GM13977 (cell line): Measurements from ENCODE around the gene SUOX.
"Not testable (repeated sequence)": the region's sequence is repeated elsewhere in the genome, so short reads cannot be mapped to it uniquely, and the experiment has no call there.

Experiments
- DNase-seq: peaks from one replicate; pipeline ENCODE4 v3.0.0; 2012; ENCODE audit warnings: low spot score
- CTCF ChIP-seq: IDR thresholded peaks from 2 replicates; pipeline ENCODE4 v1.5.1; 2012; ENCODE audit warnings: mild to moderate bottlenecking, control low read depth; ENCODE audit not compliant: insufficient read depth; ENCODE audit errors: extremely low read depth, missing control alignments
- in situ Hi-C: fragments of 300-500 bp; cut with MboI; formaldehyde crosslinking; loops from one replicate; pipeline ENCODE4 v1.12.0; 2022; ENCODE audit warnings: low sequenced_read_pairs, low pct_unique_long_range_greater_than_20kb, mixed read lengths, inconsistent platforms; ENCODE audit not compliant: unreplicated experiment

Gene SUOX

DNA sequence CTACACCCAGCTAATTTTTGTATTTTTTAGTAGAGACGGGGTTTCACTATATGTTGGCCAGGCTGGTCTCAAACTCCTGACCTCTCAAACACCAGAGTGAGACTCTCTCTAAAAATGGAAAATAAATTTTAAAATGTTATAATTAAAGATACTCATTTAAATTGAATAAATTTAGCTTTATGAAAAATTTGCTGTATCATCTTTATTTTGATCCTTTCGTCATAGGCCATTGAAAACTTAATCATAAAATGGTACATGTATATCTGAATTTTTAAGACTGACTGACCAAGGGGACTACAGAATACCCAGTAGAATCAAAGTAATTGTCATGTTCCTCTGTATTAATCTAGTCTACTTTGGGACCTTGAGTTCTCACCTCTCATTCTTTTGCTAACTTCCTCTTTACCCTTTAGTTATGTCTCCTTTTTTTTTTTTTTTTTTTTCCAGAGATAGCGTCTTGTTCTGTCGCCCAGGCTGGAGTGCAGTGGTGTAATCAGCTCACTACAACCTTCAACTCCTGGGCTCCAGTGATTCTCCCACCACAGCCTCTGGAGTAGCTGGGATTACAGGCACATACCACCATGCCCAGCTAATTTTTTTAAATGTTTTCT lies 13.7 kb upstream of the SUOX start:
- TF ChIP-seq CTCF, result no peak
- DNase-seq, result no peak
- in situ Hi-C loops, result no loop called here

GRCh38 chr12:55984861-55985260 lies 12.2 kb upstream of the SUOX start:
- in situ Hi-C loops, result no loop called here
- DNase-seq, result no peak
- TF ChIP-seq CTCF, result no peak

- no peak for TF ChIP-seq CTCF
- DNase-seq, result no peak
- in situ Hi-C loops, result no loop called here
Observed at GRCh38 chr12:55985341-55985740, 11.7 kb upstream of the SUOX start.

DNA sequence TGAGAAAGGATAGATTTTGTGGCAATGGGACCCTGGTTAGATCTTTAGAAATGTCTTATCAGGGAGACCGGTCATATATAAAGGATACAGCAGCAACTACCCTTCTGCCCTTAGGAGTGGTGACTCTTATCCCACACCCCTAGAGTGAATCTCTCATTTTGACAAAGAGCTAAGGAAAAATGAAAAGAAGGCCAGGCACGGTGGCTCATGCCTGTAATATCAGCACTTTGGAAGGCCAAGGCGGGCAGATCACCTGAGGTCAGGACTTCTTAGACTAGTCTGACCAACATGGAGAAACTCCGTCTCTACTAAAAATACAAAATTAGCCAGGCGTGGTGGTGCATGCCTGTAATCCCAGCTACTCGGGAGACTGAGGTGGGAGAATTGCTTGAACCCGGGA lies 11.1 kb upstream of the SUOX start:
- in situ Hi-C loops, DNase-seq: not testable (repeated sequence)

DNA sequence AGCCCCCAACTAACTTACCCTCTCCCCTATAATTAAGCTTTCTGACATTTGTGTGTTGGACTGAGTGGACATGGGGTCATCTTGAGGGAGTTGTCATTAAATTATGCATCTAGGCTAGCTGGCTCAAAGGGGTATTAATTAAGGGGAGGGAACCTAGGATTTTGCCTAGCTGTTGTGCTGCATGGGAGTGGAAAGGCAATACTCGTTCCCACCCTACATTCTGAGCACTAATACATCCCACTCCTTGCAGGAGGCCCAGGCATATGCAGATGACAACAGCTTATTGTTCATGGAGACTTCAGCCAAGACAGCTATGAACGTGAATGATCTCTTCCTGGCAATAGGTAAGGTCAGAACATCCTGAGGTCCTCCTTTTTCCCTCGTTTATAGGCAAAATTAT lies 6.0 kb upstream of the SUOX start:
- no peak for TF ChIP-seq CTCF
- no peak for DNase-seq
- in situ Hi-C loops, result no loop called here

DNA sequence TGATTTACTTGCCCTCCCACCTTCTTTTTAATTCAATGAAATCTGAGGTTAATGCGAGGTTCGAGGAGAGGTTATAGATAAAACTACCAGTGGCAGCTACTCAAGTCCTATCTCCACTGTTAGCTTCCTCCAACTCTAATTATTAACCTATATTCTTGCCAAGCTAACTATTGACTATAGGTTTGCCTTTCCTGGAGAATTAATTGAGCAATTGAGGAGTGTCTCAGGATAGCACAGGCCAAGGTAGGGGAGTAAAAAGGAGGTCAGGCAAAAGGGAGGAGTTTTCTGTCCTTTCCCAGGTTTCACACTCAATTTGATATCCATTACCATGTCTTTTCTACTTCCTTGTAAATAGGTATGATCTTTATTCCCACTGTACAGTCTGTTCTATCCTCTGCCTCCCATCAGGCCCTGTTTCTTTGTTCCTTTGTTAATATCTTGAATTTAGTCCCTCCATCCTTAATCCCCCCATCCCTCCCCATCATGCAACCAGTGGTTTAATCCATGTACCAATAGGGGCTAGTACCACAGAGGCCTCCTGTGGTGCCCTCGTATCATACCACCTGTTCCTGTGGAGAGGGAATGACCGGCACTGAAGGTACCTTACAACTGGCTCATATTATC lies 3.7 kb upstream of the SUOX start:
- DNase-seq, result no peak
- in situ Hi-C loops, result no loop called here
- TF ChIP-seq CTCF, result no peak

GRCh38 chr12:55995366-55995765 lies 1.7 kb upstream of the SUOX start:
- no peak for TF ChIP-seq CTCF
- in situ Hi-C loops, result no loop called here

More at GRCh38 chr12:55995366-55995765, 1.7 kb upstream of the SUOX start:
- DNase-seq, result no peak
